Neural crest cell (in vitro differentiated cells): Measurements from ENCODE around the gene ZNF345. TPM values are rescaled to one million over a fixed set of nuclear protein-coding genes. Genes with fewer than 3 reads are reported as not detected.

Experiments used
- DNase-seq: peaks from one replicate; pipeline ENCODE4 v3.0.0; 2021; ENCODE audit warnings: low read depth, mixed read lengths, low spot score
- H3K27ac Mint-ChIP-seq: one replicate; pipeline ENCODE4 v1.8.0; 2021; ENCODE audit warnings: mild to moderate bottlenecking, mixed read lengths; ENCODE audit not compliant: unreplicated experiment
- H3K27me3 Mint-ChIP-seq: 2 replicates; pipeline ENCODE4 v1.8.0; 2021; ENCODE audit warnings: low read depth, mild to moderate bottlenecking, mixed read lengths
- H3K36me3 Mint-ChIP-seq: 2 replicates; pipeline ENCODE4 v1.8.0; 2021; ENCODE audit warnings: low read depth, mild to moderate bottlenecking, mixed read lengths
- H3K4me1 Mint-ChIP-seq: 2 replicates; pipeline ENCODE4 v1.8.0; 2021; ENCODE audit warnings: mixed read lengths
- H3K4me3 Mint-ChIP-seq: one replicate; pipeline ENCODE4 v1.8.0; 2021; ENCODE audit warnings: mild to moderate bottlenecking, mixed read lengths
- H3K9me3 Mint-ChIP-seq: 2 replicates; pipeline ENCODE4 v1.8.0; 2021; ENCODE audit warnings: mixed read lengths
- long read RNA-seq: library from polyadenylated mRNA; unstranded; transcript quantifications from one replicate; pipeline ENCODE4 v2.0.0, GENCODE V29; 2020
- total RNA-seq: library from RNA; stranded (reverse); gene quantifications from 2 replicates; pipeline ENCODE4 v1.2.1, GENCODE V29; 2021
- TF ChIP-seq, protein P1 (sequence below): fragments of 200-600 bp; sonication (generic); conservative IDR thresholded peaks from 2 replicates; pipeline ENCODE4 v1.5.0; 2021; ENCODE audit warnings: antibody characterized with exemption, mild to moderate bottlenecking

Gene ZNF345
- 8.7 and 10.2 TPM in 2 replicates for total RNA-seq
- long read RNA-seq, transcript ZNF345-202 (3 exons, 1,971 nt): major isoform, 17 of 25 reads
- long read RNA-seq, partial matches to known transcripts: 3 of 25 reads
- long read RNA-seq, other reads (novel, unspliced or antisense): 4 of 25 reads

DNA sequence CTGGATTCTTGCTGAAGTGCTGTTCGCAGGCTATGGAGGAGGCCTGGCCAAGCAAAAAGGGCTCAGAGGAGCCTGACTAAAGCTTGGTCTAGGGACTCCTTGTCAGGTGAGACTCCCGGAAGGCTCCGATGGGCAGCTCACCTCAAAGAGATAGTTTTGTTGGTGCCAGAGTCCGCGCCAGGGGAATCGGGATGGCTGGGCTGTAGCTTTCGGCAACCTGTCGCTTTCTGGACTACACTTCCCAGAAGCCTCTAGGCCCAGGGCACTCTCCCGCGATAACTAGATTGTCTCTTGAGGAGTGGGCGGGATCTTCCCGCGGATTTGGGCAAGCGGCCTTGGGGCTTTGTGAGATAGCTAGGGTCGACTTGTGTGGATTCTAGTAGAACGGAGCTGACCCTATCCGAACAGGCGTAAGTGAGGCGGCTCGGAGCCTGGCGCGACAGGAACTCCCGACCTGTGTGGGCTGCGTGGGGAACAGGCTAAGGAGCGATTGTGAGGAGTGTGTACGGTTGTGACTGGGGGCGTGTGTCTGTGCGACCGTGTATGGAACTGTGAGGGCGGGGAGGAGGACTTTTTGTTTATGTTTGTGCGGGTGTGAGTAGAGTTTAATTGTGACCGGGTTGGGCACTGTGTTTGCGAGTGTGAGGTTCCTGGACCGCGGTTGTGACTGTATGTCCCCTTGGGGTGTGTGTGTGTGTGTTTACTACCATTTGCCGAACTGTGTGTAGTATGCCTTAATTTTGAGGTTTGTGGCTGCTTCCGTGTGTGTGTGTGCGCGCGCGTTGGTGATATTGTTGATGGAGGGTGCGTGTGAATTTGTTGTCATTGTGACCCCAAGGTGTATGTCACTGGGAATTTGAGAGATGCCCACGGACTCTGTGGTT is at the start of gene ZNF345:
Gene ZNF345 (plus strand): TSS at position 318 of the 884 bp plus-strand sequence. CDS start 25,955 bp downstream, outside the sequence.
- Mint-ChIP-seq H3K4me3 (no peak within 1 kb of the TSS), H3K27me3 (no peaks in the 10 kb centered on the region), H3K9me3 (peaks cover 6% of the 10 kb centered on the region), H3K27ac (no peak within 1 kb of the TSS), H3K36me3 (peaks cover 37% of the 10 kb centered on the region), H3K4me1 (peaks cover 4% of the 10 kb centered on the region)
- DNase-seq: peak; percentile 70
- TF ChIP-seq, protein P1, sequence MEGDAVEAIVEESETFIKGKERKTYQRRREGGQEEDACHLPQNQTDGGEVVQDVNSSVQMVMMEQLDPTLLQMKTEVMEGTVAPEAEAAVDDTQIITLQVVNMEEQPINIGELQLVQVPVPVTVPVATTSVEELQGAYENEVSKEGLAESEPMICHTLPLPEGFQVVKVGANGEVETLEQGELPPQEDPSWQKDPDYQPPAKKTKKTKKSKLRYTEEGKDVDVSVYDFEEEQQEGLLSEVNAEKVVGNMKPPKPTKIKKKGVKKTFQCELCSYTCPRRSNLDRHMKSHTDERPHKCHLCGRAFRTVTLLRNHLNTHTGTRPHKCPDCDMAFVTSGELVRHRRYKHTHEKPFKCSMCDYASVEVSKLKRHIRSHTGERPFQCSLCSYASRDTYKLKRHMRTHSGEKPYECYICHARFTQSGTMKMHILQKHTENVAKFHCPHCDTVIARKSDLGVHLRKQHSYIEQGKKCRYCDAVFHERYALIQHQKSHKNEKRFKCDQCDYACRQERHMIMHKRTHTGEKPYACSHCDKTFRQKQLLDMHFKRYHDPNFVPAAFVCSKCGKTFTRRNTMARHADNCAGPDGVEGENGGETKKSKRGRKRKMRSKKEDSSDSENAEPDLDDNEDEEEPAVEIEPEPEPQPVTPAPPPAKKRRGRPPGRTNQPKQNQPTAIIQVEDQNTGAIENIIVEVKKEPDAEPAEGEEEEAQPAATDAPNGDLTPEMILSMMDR: no peak

DNA sequence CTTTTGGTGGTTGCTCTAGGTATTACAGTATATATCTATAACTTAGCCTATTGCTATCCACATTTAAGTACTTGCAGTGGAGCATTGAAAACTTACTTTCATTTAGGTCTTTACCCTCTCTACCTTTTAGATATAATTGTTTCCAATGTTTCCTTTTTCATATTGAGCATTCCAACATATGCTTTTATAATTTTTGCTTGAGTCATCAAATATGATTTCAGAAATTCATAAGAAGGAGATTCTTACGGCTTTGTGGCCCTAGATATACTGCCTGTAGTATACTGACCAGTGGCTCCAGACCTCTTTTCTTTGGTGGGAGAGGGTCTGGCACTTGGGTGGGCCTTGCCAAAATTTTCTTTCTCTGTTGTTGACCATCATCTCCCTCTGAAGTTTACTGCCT is 45.3 kb upstream of the ZNF345 start:
- Mint-ChIP-seq H3K36me3 (peaks cover 34% of the 10 kb centered on the region), H3K9me3 (peaks cover 23% of the 10 kb centered on the region)
- TF ChIP-seq, protein P1: no peak

DNA sequence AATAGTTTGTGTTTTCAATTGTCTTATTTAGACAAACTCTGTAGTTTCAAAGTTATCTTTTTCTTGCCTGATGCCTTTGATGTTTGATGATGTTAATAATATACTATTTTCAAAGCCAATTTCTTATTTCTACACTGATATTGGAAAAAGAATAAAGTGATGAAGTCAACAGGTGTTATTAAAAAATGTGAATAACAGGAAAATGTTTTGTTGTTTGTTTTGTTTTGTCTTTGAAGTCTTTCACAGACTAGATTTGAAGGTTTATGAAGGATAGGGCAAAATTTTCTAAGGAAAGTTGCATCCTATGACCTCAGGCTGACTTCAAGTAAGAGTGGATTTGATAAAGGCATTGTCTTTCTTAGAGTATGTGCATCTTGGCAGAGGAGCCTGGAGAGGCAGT is 43.6 kb upstream of the ZNF345 start:
- Mint-ChIP-seq H3K4me1 (no peaks in the 10 kb centered on the region), H3K36me3 (peaks cover 48% of the 10 kb centered on the region), H3K9me3 (peaks cover 27% of the 10 kb centered on the region), H3K27ac (no peak overlapping the region), H3K27me3 (no peaks in the 10 kb centered on the region), H3K4me3 (no peak overlapping the region)
- TF ChIP-seq, protein P1: no peak
- DNase-seq: no peak

More for the DNA sequence above, 45.3 kb upstream of the ZNF345 start:
- H3K4me1 Mint-ChIP-seq: no peaks in the 10 kb centered on the region
- H3K27me3 Mint-ChIP-seq: no peaks in the 10 kb centered on the region
- H3K27ac Mint-ChIP-seq: no peak overlapping the region
- DNase-seq: no peak
- H3K4me3 Mint-ChIP-seq: no peak overlapping the region

DNA sequence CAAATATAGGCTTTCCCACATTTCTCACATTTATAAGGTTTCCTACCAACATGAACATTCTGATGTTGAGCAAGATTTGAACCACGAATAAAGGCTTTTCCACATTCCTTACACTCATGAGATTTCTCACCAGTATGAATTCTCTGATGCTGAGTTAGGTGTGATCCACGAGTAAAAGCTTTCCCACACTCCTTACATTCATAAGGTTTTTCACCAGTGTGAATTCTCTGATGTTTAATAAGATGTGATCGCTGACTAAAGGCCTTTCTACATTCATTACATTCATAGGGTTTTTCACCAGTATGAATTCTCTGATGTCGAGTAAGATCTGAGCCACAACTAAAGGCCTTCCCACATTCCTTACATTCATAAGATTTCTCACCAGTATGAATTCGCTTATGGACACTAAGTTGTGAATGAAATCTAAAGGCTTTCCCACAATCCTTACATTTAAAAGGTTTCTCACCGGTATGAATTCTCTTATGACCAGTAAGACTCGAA is 31.5 kb upstream of the ZNF345 start:
- Mint-ChIP-seq H3K9me3 (peaks cover 27% of the 10 kb centered on the region), H3K4me1 (no peaks in the 10 kb centered on the region), H3K27ac (no peak overlapping the region), H3K4me3 (no peak overlapping the region), H3K36me3 (peaks cover 66% of the 10 kb centered on the region), H3K27me3 (no peaks in the 10 kb centered on the region)
- TF ChIP-seq, protein P1: no peak
- DNase-seq: no peak

DNA sequence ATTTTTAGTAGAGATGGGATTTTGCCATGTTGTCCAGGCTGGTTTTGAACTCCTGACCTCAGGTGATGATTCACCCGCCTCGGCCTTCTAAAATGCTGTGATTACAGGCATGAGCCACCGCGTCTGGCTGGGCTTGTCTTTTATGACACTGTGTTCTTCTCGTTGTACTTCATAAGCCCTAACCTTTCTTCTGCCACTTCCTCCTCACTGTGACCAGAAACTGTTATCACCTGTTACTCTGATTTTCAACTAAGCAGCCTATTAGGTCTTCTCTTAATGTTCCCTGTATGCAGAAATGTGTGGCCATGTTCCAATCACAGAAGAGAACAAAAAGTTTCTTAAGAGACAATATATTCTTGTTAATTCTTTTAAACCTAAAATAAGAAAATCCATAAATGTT is 28.9 kb upstream of the ZNF345 start:
- no peak overlapping the region for H3K27ac Mint-ChIP-seq
- no peaks in the 10 kb centered on the region for H3K27me3 Mint-ChIP-seq
- no peak overlapping the region for H3K4me3 Mint-ChIP-seq
- TF ChIP-seq, protein P1: no peak
- H3K36me3 Mint-ChIP-seq: peaks cover 81% of the 10 kb centered on the region
- H3K9me3 Mint-ChIP-seq: peaks cover 42% of the 10 kb centered on the region
- no peaks in the 10 kb centered on the region for H3K4me1 Mint-ChIP-seq
- DNase-seq: no peak
